ENCODE data around the gene SYK.

SYK gene

DNA sequence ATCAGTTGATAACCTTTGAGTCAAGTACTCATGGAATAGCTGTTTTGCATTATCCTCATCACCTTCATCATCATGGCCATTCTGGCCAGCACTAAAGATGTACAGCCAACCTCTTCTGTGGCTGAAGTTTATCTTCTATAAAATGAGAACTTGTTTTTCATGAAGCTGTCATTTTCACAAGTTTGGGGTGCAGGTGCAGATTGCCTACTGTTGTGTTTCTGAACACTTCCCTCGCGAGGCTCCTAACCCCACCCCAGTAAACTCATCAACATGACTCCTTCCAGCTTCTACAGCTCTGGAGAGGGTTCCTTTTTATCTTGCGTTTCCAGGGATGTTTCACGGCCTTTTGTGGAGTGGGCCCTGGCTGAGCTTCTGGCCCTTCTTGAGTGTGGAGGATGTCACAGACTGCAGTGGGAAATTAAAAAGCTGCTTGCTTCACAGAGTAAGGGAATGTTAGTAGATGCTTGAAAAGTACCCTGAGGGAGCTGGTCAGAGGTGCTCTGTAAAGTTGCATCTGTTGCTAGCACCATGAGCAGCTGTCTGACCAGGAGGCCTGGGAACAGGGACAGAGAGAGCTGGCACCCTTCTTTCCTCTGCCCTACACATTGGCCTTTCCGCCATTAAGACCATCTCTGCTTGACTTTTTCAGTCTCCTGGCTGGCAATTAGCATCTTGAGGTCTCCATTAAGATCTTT lies 24.9 kb downstream of the SYK start:
- no peak for DNase-seq

DNA sequence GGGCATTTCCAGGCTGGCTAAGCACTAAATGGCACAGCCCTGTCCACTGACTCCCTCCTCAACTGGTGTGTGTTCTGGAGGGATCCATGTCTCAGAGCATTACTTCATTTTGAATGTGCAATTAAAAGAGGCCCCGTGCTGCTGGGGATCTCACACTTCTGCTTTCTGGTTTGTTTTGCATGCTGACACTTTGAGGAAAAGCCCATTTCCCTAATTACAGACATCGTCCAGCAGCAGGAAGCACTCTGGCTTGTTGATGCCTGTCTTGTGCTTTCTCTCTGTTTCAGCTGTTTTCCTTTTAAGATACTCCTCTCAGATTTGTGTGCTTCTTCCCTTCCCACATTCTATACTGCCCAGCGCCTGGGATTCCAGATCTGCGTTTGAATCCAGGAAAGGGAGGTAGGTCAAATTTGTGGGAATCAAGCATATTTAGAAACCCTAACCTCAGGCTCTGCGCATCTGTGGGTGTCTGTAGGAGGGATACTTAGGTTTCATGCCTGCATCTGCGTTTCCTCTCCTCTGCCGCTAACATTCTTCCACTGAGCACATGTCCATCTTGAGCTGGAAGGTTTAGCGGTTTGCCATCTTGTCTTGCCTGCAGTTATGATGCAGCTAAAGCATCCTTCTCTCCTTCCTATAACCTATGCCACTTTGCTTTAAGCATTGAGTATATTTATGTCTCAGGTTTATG lies 25.7 kb downstream of the SYK start:
- DNase-seq, result no peak

DNA sequence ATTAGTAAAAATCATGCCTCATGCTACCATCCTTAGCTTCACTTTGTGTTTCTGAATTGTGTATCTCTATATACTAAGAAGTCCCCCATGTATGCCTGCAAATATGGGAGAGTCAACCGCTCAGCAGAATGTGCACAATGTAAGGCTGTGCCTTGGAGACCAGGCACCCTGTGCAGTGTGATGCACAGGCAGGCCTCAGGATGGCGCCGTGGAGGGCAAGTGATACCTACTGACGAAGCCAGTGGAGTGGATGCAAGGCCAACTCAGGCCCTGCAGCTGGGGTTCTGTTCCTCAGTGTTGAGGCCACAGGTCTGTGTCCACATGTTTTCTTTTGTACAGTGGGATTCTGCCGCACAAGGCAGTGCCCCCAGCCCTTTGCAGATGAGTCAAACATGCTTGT lies 28.4 kb downstream of the SYK start:
- DNase-seq, result no peak

DNA sequence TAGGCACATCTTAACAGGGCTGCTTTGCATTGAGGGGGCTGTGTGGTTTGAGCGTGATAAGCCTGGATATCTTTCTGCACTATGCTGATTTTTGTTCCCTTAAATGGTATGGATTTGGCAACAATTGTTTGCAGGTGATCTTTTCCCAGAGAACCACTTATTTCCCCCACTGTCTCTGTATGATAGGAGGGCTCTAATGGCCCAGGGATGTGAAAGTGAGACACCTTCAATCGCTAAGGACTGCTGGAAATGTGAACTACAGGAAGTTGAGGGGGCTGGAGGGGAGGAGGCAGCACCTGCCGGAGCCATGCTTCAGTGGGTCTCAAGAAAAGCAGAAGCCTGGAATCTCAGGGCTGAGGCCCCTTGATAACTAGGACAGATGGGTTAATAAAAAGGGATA lies 29.4 kb downstream of the SYK start:
- DNase-seq, result no peak

DNA sequence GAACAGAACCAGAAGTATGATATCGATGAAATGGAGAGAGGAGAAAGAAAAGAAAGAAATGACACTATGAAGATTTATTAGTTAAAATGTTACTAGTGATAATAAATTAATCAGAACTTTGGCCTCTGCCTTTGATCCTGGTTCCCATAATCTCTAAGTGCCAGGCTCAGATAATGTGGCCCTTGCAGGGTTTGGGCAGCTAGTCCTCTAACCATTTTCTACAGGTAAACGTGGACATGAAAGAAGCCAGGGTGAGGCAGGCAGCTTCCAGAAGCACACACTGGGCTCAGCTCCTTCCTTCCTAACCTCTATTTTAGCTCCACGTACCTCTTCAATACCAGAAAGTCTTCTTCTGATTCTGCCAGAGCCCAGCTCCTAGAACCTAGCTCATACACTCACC lies 30.6 kb downstream of the SYK start:
- no peak for DNase-seq

DNA sequence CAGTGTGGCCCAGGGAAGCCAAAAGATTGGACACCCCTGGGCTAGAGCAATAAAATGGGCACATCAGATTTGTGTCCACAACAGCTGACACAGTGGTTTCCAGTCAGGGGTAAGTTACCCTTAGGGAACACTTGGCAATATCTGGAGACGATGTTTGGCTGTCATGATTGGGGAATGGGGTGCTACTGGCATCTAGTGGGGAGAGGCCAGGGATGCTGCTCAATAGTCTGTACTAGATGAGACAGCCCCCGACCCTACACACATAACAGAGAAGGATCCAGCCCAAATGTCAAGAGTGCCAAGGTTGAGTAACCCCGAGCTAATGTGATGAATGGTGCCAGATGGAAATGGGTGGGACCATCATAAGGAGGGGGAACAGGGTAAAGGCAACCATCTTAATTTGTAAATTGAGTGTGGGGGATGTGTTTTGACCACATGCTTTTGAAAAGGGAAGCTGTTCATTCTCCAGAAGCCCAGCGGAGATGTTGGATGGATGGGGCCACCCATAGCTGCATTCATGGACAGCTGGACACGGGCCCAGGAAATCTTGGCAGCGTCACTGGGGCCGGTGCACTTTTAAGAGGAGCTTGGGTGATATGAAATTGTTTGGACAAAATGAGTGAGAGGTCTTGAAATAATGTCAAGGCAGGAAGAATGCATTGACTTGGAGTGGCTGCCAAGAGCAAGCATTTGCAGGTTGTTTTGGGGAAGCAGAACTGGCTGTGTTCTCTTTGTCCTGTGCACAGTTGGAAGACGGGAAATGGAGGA lies 33.4 kb downstream of the SYK start:
- DNase-seq, result no peak

DNA sequence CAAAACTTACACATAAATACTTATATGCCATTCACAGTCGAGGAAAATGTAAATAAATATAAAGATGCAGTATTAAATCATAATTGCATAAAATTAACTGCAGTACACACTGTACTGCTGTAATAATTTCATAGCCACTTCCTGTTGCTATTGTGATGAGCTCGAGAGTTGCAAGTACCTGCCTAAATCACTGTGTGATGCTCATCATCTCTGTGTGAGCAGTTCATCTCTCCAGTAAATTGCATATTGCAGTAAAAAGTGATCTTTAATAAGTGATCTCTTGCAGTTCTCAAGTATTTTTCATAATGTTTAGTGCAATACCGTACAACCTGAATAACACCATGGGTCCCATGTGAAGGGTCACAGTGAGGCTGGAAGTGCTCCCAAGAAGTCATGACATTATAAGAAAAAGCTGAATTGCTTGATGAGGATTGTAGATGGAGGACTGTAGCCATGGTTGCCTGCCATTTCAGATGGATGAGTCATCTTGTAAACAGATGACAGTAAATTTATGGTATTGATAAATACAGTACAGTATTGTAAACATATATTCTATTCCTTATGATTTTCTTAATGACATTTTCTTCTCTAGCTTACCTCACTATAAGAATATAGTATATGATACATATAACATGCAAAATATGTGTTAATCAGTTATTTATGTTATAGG lies 34.9 kb downstream of the SYK start:
- DNase-seq, result no peak

DNA sequence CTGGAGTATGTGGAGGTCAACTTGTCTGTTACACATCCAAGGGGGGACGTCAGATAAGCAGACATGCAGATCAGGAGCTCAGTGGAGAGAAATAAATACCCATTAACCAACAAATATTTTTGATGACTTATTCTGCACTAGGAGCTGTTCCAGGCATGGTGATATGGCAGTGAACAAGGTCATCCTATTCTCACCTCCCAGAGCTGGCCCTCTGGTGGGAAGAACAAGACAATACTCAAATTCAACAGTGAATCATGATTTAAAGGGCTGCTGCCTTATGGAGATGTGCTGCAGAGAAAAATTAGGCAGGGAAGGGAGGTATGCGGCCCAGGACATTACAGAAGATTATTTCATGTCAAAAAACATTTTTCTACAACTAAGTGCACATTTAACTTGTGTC lies 36.5 kb downstream of the SYK start:
- DNase-seq, result no peak

DNA sequence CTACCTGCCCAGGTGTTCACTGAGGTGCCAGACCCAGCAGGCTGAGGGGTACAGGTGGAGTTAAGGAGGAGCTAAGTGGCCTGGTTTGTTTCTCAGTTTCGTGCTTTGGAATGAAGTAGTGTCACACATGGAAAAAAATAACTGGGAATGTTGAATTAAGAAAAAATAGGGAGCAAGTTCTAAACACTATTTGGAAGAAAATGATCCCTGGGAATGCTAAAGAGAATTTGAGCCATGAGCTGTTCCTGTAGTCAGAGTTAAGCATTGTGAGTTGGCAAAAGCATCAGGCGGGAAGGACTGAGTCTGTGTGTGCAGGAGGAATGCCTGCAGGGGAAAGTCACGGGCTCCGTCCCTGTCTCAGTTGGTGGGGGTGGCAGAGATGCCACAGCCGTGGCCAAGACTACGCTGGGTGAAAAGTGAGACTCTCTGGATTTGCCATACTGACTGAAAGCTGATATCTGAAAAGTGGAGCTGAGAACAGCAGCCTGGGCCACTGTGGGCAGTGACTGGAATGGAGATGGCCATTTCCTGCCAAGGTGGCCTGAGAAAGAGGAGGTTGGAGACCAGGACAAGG lies 37.0 kb downstream of the SYK start:
- no peak for DNase-seq

DNA sequence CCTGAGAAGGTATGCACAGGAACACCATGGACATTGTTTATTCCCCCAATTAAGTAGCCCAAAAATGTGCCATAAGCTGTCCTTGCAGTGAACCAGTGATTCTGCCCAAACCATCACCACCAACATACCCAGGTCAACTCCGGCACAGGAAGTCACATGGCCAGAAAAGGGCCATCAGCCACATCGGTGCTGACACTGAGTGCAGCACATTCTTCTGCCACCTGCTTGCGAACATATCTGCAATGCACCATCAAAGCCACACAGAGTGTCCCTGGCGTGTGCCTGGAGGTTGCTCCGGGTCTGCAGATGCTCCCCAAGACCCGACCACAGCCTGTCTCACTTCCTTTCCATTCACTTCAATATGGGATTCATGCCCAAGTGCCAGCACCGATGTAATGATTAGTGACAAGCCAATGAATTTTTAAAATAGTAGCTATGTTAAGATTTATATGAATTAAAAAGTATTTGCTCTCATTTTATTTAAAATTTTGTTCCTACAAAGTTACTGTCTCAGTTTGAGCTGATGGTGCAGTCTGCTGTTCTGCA lies 37.6 kb downstream of the SYK start:
- no peak for DNase-seq

DNA sequence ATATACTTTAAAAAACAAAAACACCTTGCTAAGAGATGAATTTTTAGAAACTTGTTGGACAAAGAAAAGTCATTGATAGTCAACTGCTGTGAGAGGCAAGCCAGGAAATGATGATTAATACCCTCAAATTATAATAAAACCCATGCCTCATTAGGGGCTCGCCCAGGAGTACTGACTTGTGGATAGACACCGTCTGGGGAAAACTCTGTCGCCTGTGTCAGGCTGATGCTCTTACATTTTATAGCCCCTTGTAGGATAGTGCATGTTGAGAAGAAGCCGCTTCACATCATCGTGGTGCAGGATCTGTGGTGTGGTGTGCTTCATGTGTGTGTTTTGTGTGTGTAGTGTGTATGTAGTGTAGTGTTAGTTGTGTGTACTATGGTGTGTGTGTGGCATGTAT lies 39.1 kb downstream of the SYK start:
- DNase-seq, result no peak

DNA sequence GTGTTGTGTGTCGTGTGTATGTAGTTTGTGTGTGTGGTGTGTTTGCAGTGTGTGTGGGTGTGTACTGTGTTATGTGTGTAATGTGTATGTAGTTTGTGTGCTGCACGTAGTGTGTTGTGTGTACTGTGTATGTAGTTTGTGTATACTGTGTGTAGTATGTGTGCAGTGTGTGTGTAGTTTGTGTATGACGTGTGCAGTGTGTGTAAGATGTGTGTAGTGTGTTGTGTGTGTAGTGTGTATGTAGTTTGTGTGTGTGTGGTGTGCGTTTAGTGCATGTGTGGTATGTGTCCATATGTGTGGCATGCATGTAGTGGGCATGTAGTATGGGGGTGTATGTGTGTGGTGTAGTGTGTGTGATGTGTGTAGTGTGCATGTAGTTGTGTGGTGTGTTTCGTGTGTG lies 39.6 kb downstream of the SYK start:
- DNase-seq, result no peak

DNA sequence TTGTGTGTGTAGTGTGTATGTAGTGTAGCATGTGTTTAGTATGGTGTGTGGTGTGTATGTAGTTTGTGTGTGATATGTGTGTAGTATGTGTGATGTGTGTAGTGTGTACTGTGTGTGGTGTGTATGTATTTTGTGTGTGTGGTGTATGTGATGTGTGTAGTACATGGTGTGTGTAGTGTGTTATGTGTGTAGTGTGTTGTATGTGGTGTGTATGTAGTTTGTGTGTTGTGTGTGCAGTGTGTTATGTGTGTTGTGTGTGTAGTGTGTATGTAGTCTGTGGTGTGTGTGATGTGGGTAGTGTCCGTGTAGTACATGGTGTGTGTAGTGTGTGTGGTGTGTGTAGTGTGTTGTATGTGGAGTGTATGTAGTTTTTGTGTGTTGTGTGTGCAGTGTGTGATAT lies 40.0 kb downstream of the SYK start:
- DNase-seq, result no peak

DNA sequence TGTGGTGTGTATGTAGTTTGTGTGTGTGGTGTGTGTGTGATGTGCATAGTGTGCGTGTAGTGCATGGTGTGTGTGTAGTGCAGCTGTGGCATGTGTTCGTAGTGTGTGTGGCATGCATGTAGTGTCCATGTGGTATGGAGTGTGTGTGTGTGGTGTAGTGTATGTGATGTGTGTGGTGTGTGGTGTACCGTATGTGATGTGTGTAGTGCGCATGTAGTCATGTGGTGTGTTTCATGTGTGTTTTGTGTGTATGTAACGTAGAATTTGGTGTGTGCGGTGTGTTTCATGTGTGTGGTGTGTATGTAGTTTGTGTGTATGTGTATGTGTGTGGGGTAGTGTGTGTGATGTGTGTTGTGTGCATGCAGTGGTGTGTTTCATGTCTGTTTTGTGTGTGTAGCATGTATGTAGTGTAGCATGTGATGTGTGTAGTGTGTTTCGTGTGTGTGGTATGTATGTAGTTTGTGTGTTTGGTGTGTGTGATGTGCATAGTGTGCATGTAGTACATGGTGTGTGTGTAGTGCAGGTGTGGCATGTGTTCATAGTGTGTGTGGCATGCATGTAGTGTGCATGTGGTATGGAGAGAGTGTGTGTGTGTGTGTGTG lies 40.7 kb downstream of the SYK start:
- DNase-seq, result no peak

DNA sequence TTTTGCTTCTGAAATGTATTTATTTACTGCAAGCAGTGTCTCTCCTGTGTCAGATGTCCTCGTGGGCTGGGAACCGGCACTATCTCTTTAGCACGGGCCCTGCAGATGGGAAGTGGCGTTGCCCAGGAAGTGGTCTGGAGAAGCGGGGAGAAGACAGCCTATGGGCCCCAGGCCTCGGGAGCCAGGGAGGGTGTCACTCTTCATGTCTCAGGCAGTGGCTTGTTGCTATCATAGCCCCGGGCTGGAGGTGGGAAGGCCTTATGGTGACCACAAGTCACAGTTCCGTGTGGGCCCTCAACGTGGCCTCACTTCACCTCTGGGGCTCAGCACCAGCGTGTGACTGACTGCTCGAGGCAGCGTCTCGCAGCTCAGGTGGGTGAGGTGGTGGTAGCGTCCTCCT lies 41.4 kb downstream of the SYK start:
- no peak for DNase-seq

DNA sequence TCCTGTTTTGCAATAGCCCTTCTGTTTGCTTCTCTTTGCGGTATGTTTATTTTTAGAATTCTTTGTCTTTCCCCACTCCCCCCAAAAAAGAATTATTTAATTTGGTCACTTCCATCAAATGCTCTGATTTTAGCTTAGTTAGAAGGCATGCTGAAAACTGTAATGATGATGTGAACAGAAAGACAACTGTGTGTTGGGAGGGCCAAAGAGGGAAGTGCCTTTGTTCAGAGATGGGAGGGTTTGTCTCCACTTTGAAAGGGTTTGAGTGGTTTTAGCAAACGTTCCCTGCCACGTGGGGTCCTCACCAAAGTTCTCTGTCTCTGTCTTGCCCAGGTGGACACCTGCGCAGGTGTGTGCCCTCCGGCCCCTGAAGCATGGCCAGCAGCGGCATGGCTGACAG lies 41.9 kb downstream of the SYK start:
- DNase-seq, result no peak

DNA sequence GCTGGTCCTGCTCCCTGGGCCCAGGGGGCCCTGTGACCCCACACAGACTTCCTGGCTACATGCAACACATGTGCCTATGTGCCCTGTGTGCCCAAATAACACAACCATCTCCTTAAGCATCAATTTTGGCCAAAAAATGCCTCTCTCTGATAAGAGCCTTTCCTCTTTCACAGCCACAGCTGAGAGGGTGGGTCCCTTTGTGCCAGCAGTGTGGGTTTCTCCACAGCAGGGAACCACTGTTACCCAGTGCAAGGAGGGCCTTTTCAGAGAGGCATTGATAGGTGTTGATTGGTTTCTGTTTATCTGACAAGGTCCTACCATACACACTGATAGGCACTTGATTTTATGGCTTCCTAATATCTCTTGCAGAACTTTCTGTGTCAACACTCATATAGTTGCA lies 42.7 kb downstream of the SYK start:
- DNase-seq, result no peak

DNA sequence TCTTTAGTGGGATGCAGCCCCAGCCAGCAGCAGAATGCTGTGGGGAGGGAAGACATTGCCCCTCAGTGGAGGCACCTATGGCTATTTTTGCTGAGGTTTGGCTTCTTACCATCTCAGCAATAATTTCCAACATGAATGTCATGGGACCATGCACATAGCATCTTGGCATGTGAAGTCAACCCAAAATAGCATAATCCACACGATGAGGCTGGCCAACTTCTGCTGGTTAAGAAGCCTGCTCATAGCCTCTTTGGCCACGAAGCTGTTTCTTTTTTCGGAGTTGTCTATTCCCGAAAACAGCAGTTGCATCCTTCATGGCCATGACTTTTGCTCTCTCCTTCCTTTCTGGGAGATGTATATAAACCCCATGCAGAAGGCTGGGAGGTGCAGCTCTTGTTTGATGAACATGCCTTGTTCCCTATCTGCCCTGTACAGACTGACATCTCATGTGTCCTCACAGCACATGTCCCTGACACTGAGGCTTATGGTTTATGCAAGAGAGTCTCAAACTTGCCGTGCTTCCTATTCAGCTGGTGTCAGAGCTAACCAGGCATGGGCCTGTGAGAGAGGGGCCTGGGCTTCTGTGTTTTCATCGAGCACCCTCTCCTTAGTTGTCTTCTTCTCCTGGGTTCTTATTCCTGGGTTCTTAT lies 45.3 kb downstream of the SYK start:
- no peak for DNase-seq

DNA sequence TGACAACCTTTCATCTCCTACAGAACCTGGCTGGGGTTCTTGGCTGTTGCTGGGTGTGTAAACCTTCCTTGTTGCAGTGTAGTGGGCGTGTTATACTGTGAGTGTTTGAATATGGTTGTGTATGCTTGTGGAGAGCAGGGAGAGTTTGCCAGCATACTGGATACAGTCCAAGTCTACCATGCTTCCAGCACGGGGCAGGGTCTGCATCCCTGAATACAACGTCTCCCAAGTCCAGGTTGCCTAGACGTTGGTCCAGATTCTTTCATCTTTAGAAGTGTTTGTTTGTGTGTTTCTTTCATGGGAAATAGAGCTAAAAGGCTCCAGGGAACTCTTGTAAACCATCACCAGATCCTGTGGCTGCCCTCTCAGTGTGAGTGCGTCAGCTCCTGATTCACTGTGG lies 46.4 kb downstream of the SYK start:
- no peak for DNase-seq

DNA sequence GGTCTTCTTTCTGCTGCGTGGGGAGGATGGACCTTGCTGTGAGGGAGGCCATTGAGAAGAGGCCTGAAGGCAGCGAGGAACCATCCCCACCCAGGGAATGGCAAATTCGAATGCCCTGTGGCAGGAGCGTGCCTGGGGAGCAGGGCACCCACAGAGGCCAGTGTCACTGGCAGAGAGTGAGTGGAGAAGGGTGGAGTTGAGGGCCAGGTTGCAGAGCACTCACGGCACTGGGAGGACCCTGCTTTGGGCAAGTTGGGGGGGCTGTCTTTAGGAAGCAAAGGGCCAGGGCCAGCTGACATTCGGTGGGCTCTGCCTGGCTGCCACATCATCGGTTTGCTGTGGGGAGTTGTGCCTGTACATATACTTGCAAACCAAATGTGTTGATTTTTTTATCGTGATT lies 47.2 kb downstream of the SYK start:
- no peak for DNase-seq

DNA sequence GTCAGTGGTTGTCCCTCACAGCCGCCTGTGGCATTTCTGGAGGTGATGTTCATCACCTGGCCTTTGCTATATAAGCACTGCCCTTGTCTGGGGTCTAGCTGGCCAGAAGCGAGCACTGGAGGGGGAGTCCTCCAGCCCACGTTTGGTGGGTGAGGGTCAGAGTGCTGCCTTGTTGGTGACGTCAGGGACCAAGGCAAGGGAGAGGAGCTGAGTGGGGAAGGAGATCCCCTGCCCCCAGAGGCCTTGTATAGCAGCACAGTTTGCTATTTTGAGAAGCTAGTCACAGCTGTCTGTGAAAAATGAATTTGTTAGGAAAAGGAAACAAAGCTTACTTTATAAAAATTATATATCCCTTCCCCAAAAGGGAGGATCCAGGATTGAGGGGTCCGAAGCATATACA lies 49.8 kb downstream of the SYK start:
- no peak for DNase-seq

DNA sequence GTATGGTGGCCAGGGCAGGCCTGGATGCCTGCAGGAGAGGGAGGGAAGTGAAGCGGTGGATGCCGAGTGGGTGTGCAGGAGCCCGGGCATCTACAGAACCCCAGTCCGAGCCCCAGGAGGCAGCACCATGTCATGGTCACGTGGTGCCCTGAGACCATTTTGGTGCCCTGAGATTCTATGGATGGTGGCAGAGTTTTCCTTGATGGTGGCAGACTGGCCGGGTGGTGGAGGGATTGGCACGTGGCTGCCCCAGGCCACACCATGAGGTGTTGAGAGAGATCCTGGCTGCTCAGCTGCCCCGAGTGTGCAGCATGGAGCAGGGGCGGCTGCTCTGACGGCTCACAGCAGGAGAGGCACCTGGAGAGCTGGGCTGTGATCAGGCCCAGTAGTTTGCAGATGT lies 52.3 kb downstream of the SYK start:
- DNase-seq, result no peak
